ENCODE measurements around the gene CHD9.
"Not testable (repeated sequence)": the region's sequence is repeated elsewhere in the genome, so short reads cannot be mapped to it uniquely, and the experiment has no call there.

GRCh38 chr16:53051255-53051654 is 3.5 kb upstream of the CHD9 start:
- not testable (repeated sequence) for TF ChIP-seq EZH2 (IDR thresholded peaks at IDR 0.05; ENCODE audit: insufficient read depth, low read length); CTCF (IDR thresholded peaks at IDR 0.05; ENCODE audit: insufficient read depth, low read depth, low read length)

All from astrocyte (in vitro differentiated cells and primary cell).